MCF 10A (cell line): Measurements from ENCODE around the gene ZBED1. TPM values are rescaled to one million over a fixed set of nuclear protein-coding genes. Genes with fewer than 3 reads are reported as not detected.

ENCODE experiments used
- BruUV-seq: library from RNA; stranded (reverse); fragments of 400-500 nt; replicated peaks from 2 replicates; lab custom pipeline; 2021; lab: Mats Ljungman, UMichigan
- CTCF ChIA-PET: fragments of 300-600 bp; sonication (Branson Sonifier 250); formaldehyde crosslinking; extraction: SDS; loops from one replicate; lab custom pipeline; 2021; ENCODE audit warnings: antibody characterized with exemption, inconsistent platforms; lab: Yijun Ruan, JAX
- POLR2A ChIA-PET: fragments of 300-600, 350-650 bp; sonication (Branson Sonifier 250); formaldehyde crosslinking; extraction: SDS; loops from one replicate; lab custom pipeline; 2020; ENCODE audit warnings: antibody characterized with exemption, inconsistent platforms; lab: Yijun Ruan, JAX
- DNase-seq: peaks from one replicate; pipeline ENCODE4 v3.0.0-alpha.2; 2018; ENCODE audit not compliant: unreplicated experiment
- H3K27ac Mint-ChIP-seq: one replicate; pipeline ENCODE4 v1.8.0; 2022; ENCODE audit warnings: mild to moderate bottlenecking, low read depth, mixed read lengths; ENCODE audit not compliant: unreplicated experiment
- H3K27me3 Mint-ChIP-seq: one replicate; pipeline ENCODE4 v1.8.0; 2022; ENCODE audit warnings: mixed read lengths; ENCODE audit not compliant: insufficient read depth, unreplicated experiment
- H3K36me3 Mint-ChIP-seq: one replicate; pipeline ENCODE4 v1.8.0; 2022; ENCODE audit warnings: mild to moderate bottlenecking, moderate library complexity, mixed read lengths; ENCODE audit not compliant: insufficient read depth, unreplicated experiment
- H3K4me1 Mint-ChIP-seq: one replicate; pipeline ENCODE4 v1.8.0; 2022; ENCODE audit warnings: mixed read lengths; ENCODE audit not compliant: insufficient read depth, unreplicated experiment
- H3K4me3 Mint-ChIP-seq: one replicate; pipeline ENCODE4 v1.8.0; 2022; ENCODE audit warnings: mild to moderate bottlenecking, moderate library complexity, mixed read lengths; ENCODE audit not compliant: unreplicated experiment
- H3K9me3 Mint-ChIP-seq: one replicate; pipeline ENCODE4 v1.8.0; 2022; ENCODE audit warnings: mixed read lengths; ENCODE audit not compliant: unreplicated experiment
- CTCF ChIP-seq: fragments of 200-600 bp; IDR thresholded peaks from one replicate; pipeline ENCODE4 v1.8.0; 2022; ENCODE audit warnings: antibody characterized with exemption, mild to moderate bottlenecking; ENCODE audit not compliant: unreplicated experiment
- intact Hi-C: fragments of 100-400 bp; cut with micrococcal nuclease; formaldehyde crosslinking; loops from 2 replicates; pipeline ENCODE4 v1.14.1; 2022
- total RNA-seq: library from RNA; stranded (reverse); gene quantifications from 2 replicates; pipeline ENCODE4 v1.2.3, GENCODE V29; 2022

ZBED1 gene
- total RNA-seq, 1 experiment from 2014 or later: 19.6 TPM

- Mint-ChIP-seq H3K4me1 (peaks cover 5% of the 10 kb centered on the region), H3K27ac (no peak overlapping the region), H3K9me3 (no peaks in the 10 kb centered on the region), H3K4me3 (no peak overlapping the region), H3K27me3 (peaks cover 25% of the 10 kb centered on the region), H3K36me3 (no peaks in the 10 kb centered on the region)
- POLR2A ChIA-PET: no interaction called here
- DNase-seq: no peak
- no TSS peak for BruUV-seq
- intact Hi-C loops: no loop called here
- TF ChIP-seq CTCF: no peak
- CTCF ChIA-PET: no interaction called here
Observed at GRCh38 chrX:2540426-2540947, 39.7 kb upstream of the ZBED1 start.

- TF ChIP-seq CTCF: no peak
Observed at GRCh38 chrX:2539586-2539985, 38.8 kb upstream of the ZBED1 start.

GRCh38 chrX:2538031-2538757 lies 37.4 kb upstream of the ZBED1 start:
- POLR2A ChIA-PET: no interaction called here
- H3K4me1 Mint-ChIP-seq: peaks cover 5% of the 10 kb centered on the region
- no peak overlapping the region for H3K4me3 Mint-ChIP-seq
- TF ChIP-seq CTCF: no peak
- CTCF ChIA-PET: no interaction called here
- intact Hi-C loops: no loop called here
- no peaks in the 10 kb centered on the region for H3K36me3 Mint-ChIP-seq
- H3K9me3 Mint-ChIP-seq: no peaks in the 10 kb centered on the region
- H3K27me3 Mint-ChIP-seq: peaks cover 13% of the 10 kb centered on the region
- no TSS peak for BruUV-seq
- H3K27ac Mint-ChIP-seq: no peak overlapping the region
- no peak for DNase-seq

More at GRCh38 chrX:2539586-2539985, 38.8 kb upstream of the ZBED1 start:
- peaks cover 25% of the 10 kb centered on the region for H3K27me3 Mint-ChIP-seq
- H3K9me3 Mint-ChIP-seq: no peaks in the 10 kb centered on the region
- no TSS peak for BruUV-seq
- CTCF ChIA-PET: no interaction called here
- H3K27ac Mint-ChIP-seq: no peak overlapping the region
- POLR2A ChIA-PET: no interaction called here
- intact Hi-C loops: no loop called here
- no peak for DNase-seq
- H3K4me3 Mint-ChIP-seq: no peak overlapping the region
- peaks cover 5% of the 10 kb centered on the region for H3K4me1 Mint-ChIP-seq
- H3K36me3 Mint-ChIP-seq: no peaks in the 10 kb centered on the region

DNA sequence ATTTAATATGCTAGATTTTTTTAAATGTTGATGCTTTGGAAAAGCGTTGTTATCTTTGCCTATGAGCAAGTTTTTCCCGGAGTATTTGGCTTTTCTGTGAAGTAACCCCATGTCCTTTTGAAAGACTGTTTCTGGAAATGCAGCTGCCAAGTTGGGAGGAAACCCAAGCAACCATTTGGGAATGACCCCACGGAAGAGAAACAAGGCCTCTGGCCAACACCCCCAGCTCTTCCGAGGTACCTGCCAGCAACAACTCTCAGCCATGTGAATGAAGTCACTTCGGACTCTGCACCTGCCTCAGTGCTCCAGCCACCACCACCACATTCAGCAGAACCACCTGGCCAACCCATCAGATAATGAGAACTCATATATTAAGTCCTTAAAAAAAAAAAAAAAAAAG lies 36.2 kb upstream of the ZBED1 start:
- POLR2A ChIA-PET: no interaction called here
- intact Hi-C loops: no loop called here
- no TSS peak for BruUV-seq
- Mint-ChIP-seq H3K4me3 (no peak overlapping the region), H3K27me3 (peaks cover 12% of the 10 kb centered on the region), H3K27ac (no peak overlapping the region), H3K36me3 (no peaks in the 10 kb centered on the region), H3K9me3 (no peaks in the 10 kb centered on the region), H3K4me1 (peaks cover 5% of the 10 kb centered on the region)
- no peak for TF ChIP-seq CTCF
- CTCF ChIA-PET: no interaction called here
- DNase-seq: no peak
